Neural progenitor cell (in vitro differentiated cells): Measurements from ENCODE around the gene MARCHF2.
"Not testable (repeated sequence)": the region's sequence is repeated elsewhere in the genome, so short reads cannot be mapped to it uniquely, and the experiment has no call there.

ENCODE experiments used
- CTCF ChIP-seq: fragments of 200-600 bp; sonication (generic); IDR thresholded peaks from 2 replicates; pipeline ENCODE4 v1.5.1; 2017; ENCODE audit warnings: antibody characterized with exemption, mild to moderate bottlenecking
- EZH2 ChIP-seq: fragments of 200-600 bp; sonication (generic); IDR thresholded peaks from 2 replicates; pipeline ENCODE4 v1.6.1; 2017; ENCODE audit warnings: antibody characterized with exemption, mild to moderate bottlenecking, moderate library complexity
- EZH2phosphoT487 ChIP-seq: fragments of 200-600 bp; sonication (generic); IDR thresholded peaks from 2 replicates; pipeline ENCODE4 v1.6.1; 2017; ENCODE audit warnings: antibody characterized with exemption

- not testable (repeated sequence) for TF ChIP-seq CTCF, EZH2, EZH2phosphoT487
Observed at GRCh38 chr19:8384569-8384968, 28.5 kb upstream of the MARCHF2 start.
